Mesenchymal stem cell (in vitro differentiated cells and primary cell): Measurements from ENCODE around the gene NDUFAF2.

Experiments
- DNase-seq: peaks from one replicate; pipeline ENCODE4 v3.0.0-alpha.2; 2013
- H2AFZ ChIP-seq: one replicate; pipeline ENCODE4 v1.6.1; 2013; ENCODE audit warnings: low read depth, mild to moderate bottlenecking, control low read depth, inconsistent platforms, low read length, moderate library complexity
- H2AK5ac ChIP-seq: 2 replicates; pipeline ENCODE4 v1.6.1; 2013; ENCODE audit warnings: low read length, moderate library complexity, mild to moderate bottlenecking, inconsistent platforms; ENCODE audit not compliant: severe bottlenecking
- H2BK120ac ChIP-seq: one replicate; pipeline ENCODE4 v1.6.1; 2013; ENCODE audit warnings: low read depth, mild to moderate bottlenecking, inconsistent platforms, low read length, moderate library complexity
- H2BK12ac ChIP-seq, 2 experiments: one replicate each; pipeline ENCODE4 v1.6.1; 2013; ENCODE audit warnings: inconsistent platforms in 2 of 2, low read length in 2 of 2, mild to moderate bottlenecking in 2 of 2, moderate library complexity in 2 of 2, control low read depth in 1 of 2
- H2BK15ac ChIP-seq: one replicate; pipeline ENCODE4 v1.6.1; 2013; ENCODE audit warnings: mild to moderate bottlenecking, low read depth, inconsistent platforms; ENCODE audit not compliant: poor library complexity, severe bottlenecking
- H2BK5ac ChIP-seq: 2 replicates; pipeline ENCODE4 v1.6.1; 2013; ENCODE audit warnings: low read depth, mild to moderate bottlenecking, low read length, control low read depth, inconsistent platforms; ENCODE audit not compliant: poor library complexity, severe bottlenecking
- H3K14ac ChIP-seq, 2 experiments: one replicate each; pipeline ENCODE4 v1.6.1; 2013; ENCODE audit warnings: inconsistent platforms in 2 of 2, low read length in 2 of 2, control low read depth in 1 of 2, mild to moderate bottlenecking in 1 of 2, moderate library complexity in 1 of 2
- H3K18ac ChIP-seq, 2 experiments: one replicate each; pipeline ENCODE4 v1.6.1; 2013; ENCODE audit warnings: inconsistent platforms in 2 of 2, low read length in 2 of 2, control low read depth in 1 of 2, low read depth in 1 of 2, mild to moderate bottlenecking in 1 of 2
- H3K23ac ChIP-seq, 2 experiments: one replicate each; pipeline ENCODE4 v1.6.1; 2013; ENCODE audit warnings: inconsistent platforms in 2 of 2, low read length in 2 of 2, mild to moderate bottlenecking in 2 of 2, moderate library complexity in 2 of 2, control low read depth in 1 of 2
- H3K27ac ChIP-seq: 2 replicates; pipeline ENCODE4 v1.5.1; 2013; ENCODE audit warnings: mild to moderate bottlenecking, moderate library complexity, low read length, control low read depth, inconsistent platforms; ENCODE audit not compliant: poor library complexity, severe bottlenecking
- H3K27me3 ChIP-seq, 2 experiments: 2 replicates each; pipeline versions ENCODE4 v1.6.1 to v1.7.0; 2013; ENCODE audit warnings: low read length in 2 of 2, mild to moderate bottlenecking in 2 of 2, moderate library complexity in 2 of 2, control low read depth in 1 of 2, inconsistent platforms in 1 of 2; ENCODE audit not compliant: control insufficient read depth in 1 of 2, insufficient read depth in 1 of 2
- H3K36me3 ChIP-seq, 2 experiments: 2 replicates each; pipeline versions ENCODE4 v1.6.1 to v1.7.0; 2013; ENCODE audit warnings: low read length in 2 of 2, control low read depth in 1 of 2, inconsistent platforms in 1 of 2, low read depth in 1 of 2, mild to moderate bottlenecking in 1 of 2; ENCODE audit not compliant: insufficient read depth in 2 of 2, control insufficient read depth in 1 of 2
- H3K4ac ChIP-seq, 2 experiments: one replicate each; pipeline ENCODE4 v1.6.1; 2013; ENCODE audit warnings: inconsistent platforms in 2 of 2, low read length in 2 of 2, mild to moderate bottlenecking in 2 of 2, moderate library complexity in 2 of 2, control low read depth in 1 of 2, low read depth in 1 of 2
- H3K4me1 ChIP-seq: 2 replicates; pipeline ENCODE4 v1.6.1; 2013; ENCODE audit warnings: low read depth, low read length, control low read depth; ENCODE audit not compliant: control insufficient read depth, insufficient read depth
- H3K4me2 ChIP-seq: 2 replicates; pipeline ENCODE4 v1.6.1; 2013; ENCODE audit warnings: low read length, mild to moderate bottlenecking, inconsistent platforms; ENCODE audit not compliant: poor library complexity, severe bottlenecking
- H3K4me3 ChIP-seq, 2 experiments: 2 replicates each; pipeline versions ENCODE4 v1.5.1 to v1.7.0; 2013; ENCODE audit warnings: low read length in 2 of 2, mild to moderate bottlenecking in 2 of 2, control low read depth in 1 of 2, low read depth in 1 of 2; ENCODE audit not compliant: insufficient read depth in 1 of 2
- H3K79me1 ChIP-seq: replicated peaks from 2 replicates; pipeline ENCODE4 v1.6.1; 2013; ENCODE audit warnings: mild to moderate bottlenecking, control low read depth, low read length, inconsistent platforms; ENCODE audit not compliant: poor library complexity, severe bottlenecking
- H3K9ac ChIP-seq: 2 replicates; pipeline ENCODE4 v1.7.0; 2013; ENCODE audit warnings: mild to moderate bottlenecking, low read length, moderate library complexity
- H3K9me3 ChIP-seq: 2 replicates; pipeline ENCODE4 v1.7.0; 2013; ENCODE audit warnings: mild to moderate bottlenecking, low read length; ENCODE audit not compliant: control insufficient read depth
- H4K8ac ChIP-seq: one replicate; pipeline ENCODE4 v1.6.1; 2013; ENCODE audit warnings: inconsistent platforms, mild to moderate bottlenecking, low read length, moderate library complexity
- H4K91ac ChIP-seq: one replicate; pipeline ENCODE4 v1.6.1; 2013; ENCODE audit warnings: mild to moderate bottlenecking, low read length, inconsistent platforms
- WGBS: methylation state at CpG from one replicate; pipeline ENCODE4 v1.1.7; 2013; ENCODE audit warnings: mixed read lengths; 5-methylcytosine and 5-hydroxymethylcytosine counted together

The NDUFAF2 gene

DNA sequence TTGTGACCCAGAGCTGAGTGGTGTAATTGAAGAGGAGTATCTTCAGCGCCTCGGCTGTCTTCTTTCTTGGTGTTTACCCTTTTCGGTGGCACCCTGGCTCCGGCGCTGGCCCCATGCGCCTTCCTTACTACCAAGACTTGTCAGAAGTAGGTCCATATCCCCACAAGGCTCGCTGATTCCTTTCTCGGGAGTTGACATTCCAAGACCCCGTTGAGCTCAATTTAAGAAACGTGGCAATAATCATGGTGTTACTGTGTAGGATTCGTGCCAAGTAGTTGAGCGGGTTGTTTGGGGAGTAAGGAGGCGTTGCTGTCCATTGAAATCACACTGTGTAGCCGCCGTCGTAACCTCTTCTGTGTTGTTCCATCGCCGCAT, 795 bp downstream of the NDUFAF2 start:
- Histone ChIP-seq H3K36me3 (no peaks in the 10 kb centered on the region), H2BK5ac (no peak overlapping the region), H2AK5ac (no peak overlapping the region), H3K79me1 (peaks cover 15% of the 10 kb centered on the region), H2AFZ (peak overlapping the region; percentile 90), H2BK15ac (no peak overlapping the region), H4K8ac (peak overlapping the region; percentile 41), H2BK12ac (no peak overlapping the region), H3K27me3 (no peaks in the 10 kb centered on the region), H3K23ac (no peak overlapping the region), H4K91ac (no peak overlapping the region), H3K9me3 (no peaks in the 10 kb centered on the region), H2BK120ac (no peak overlapping the region), H3K4me2 (peak overlapping the region; percentile 94), H3K18ac (peak overlapping the region in 1 of 2 experiments; percentile 54), H3K27ac (peak overlapping the region; percentile 11), H3K4me1 (no peaks in the 10 kb centered on the region), H3K9ac (peak overlapping the region; percentile 95), H3K4me3 (peak overlapping the region; percentile 74 to 96), H3K4ac (no peak overlapping the region), H3K14ac (no peak overlapping the region)
- DNase-seq = peak; percentile 76
- WGBS = 6% methylated on average over 18 of the region's 18 CpGs

DNA sequence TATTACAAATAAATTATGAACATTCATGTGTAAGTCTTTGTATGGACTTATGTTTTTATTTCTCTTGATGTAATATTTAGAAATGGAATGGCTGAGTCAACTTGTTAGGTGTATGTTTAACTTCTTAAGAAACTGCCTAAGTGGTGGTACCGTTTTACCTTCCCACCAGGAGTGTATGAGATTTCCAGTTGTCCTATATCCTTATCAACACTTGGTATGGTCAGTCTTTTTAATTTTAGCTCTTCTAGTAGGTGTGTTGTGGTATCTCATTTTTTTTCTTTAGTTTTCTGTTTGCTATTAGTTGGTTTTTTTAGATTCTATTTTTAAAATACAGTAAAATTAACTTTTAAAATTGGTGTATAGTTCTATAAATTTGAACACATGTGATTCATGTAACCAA, 3.7 kb downstream of the NDUFAF2 start:
- no peak overlapping the region for H4K91ac ChIP-seq
- no peak overlapping the region for H3K9ac ChIP-seq
- H3K18ac ChIP-seq = no peak overlapping the region
- no peak overlapping the region for H2BK5ac ChIP-seq
- no peak overlapping the region for H2BK120ac ChIP-seq
- H3K4ac ChIP-seq = no peak overlapping the region
- no peak overlapping the region for H2AFZ ChIP-seq
- no peak overlapping the region for H2AK5ac ChIP-seq
- H3K36me3 ChIP-seq = no peaks in the 10 kb centered on the region
- no peak overlapping the region for H3K23ac ChIP-seq
- no peak overlapping the region for H3K14ac ChIP-seq
- no peaks in the 10 kb centered on the region for H3K9me3 ChIP-seq
- WGBS = no CpG with 5 or more reads among the region's 1 CpG
- H4K8ac ChIP-seq = no peak overlapping the region
- peaks cover 12% of the 10 kb centered on the region for H3K79me1 ChIP-seq
- no peak overlapping the region for H3K4me2 ChIP-seq
- no peak overlapping the region for H2BK12ac ChIP-seq
- no peaks in the 10 kb centered on the region for H3K4me1 ChIP-seq
- DNase-seq = no peak
- H2BK15ac ChIP-seq = no peak overlapping the region
- H3K4me3 ChIP-seq = no peak overlapping the region
- H3K27me3 ChIP-seq = no peaks in the 10 kb centered on the region
- no peak overlapping the region for H3K27ac ChIP-seq

DNA sequence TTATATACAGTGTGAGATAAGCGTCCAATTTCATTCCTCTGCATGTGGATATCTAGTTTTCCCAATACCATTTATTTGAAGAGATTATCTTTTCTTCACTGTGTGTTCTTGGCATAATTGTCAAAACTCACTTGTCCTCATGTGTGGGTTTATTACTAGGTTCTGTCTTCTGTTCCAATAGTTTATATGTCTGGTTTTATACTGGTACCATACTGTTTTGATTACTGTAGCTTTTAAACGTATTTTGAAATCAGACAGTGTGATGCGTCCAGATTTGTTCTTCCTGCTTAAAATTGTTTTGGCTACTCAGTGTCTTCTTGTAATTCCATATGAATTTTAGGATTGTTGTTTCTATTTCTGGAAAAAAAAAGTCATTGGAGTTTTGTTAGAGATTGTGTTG, 10.2 kb downstream of the NDUFAF2 start:
- Histone ChIP-seq H2BK5ac (no peak overlapping the region), H2BK15ac (no peak overlapping the region), H3K79me1 (peaks cover 5% of the 10 kb centered on the region), H3K9ac (no peak overlapping the region), H3K27ac (no peak overlapping the region), H2BK120ac (no peak overlapping the region), H3K27me3 (no peaks in the 10 kb centered on the region), H4K8ac (no peak overlapping the region), H3K4me3 (no peak overlapping the region), H2BK12ac (no peak overlapping the region), H2AFZ (no peak overlapping the region), H3K36me3 (no peaks in the 10 kb centered on the region), H3K23ac (no peak overlapping the region), H4K91ac (no peak overlapping the region), H3K9me3 (peaks cover 8% of the 10 kb centered on the region), H3K18ac (no peak overlapping the region), H3K14ac (no peak overlapping the region), H3K4me1 (no peaks in the 10 kb centered on the region), H3K4ac (no peak overlapping the region), H3K4me2 (no peak overlapping the region), H2AK5ac (no peak overlapping the region)
- WGBS = 94% methylated on average over 2 of the region's 3 CpGs
- no peak for DNase-seq

DNA sequence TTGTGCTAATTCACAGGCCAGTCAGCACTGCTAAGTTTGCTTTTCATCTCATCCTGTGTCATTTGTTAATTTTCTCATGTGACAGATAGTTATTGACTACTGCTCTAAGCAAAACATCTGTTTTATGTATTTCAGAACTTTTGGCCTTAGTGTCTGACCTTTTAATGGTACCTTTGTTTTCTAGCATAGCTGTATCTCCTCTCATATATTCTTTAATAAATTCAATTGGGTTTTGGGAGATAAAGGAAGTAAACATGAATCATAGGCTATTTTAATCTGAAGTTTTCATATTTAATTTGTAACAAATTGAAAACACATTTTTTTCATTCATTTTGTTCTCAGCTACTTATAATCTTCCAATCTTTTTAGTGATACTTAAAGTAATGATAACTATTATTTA, 13.1 kb downstream of the NDUFAF2 start:
- Histone ChIP-seq H3K4ac (no peak overlapping the region), H4K8ac (no peak overlapping the region), H3K23ac (no peak overlapping the region), H3K36me3 (no peaks in the 10 kb centered on the region), H2AFZ (no peak overlapping the region), H2BK120ac (no peak overlapping the region), H3K4me2 (no peak overlapping the region), H3K79me1 (peaks cover 7% of the 10 kb centered on the region), H4K91ac (no peak overlapping the region), H2BK5ac (no peak overlapping the region), H2BK12ac (no peak overlapping the region), H2BK15ac (no peak overlapping the region), H3K9ac (peak overlapping the region; percentile 16), H3K27ac (no peak overlapping the region), H2AK5ac (no peak overlapping the region), H3K4me3 (no peak overlapping the region), H3K18ac (no peak overlapping the region), H3K27me3 (no peaks in the 10 kb centered on the region), H3K9me3 (peaks cover 8% of the 10 kb centered on the region), H3K14ac (no peak overlapping the region), H3K4me1 (no peaks in the 10 kb centered on the region)
- DNase-seq = no peak
